ENCODE results near the gene SCN9A.

GRCh38 chr2:166373951-166374350 is 1.8 kb downstream of the SCN9A start:
- TF ChIP-seq CTCF (IDR thresholded peaks at IDR 0.05) (no peak), ZFX (IDR thresholded peaks at IDR 0.05; ENCODE audit: borderline replicate concordance) (no peak)

All from 22Rv1 (cell line).